ENCODE measurements around the gene CLPX. TPM values are rescaled to one million over a fixed set of nuclear protein-coding genes. Genes with fewer than 3 reads are reported as not detected.

The CLPX gene
- total RNA-seq, 4 donors from 2014 or later, result 42.2 to 61.9 (median 53.5) TPM

DNA sequence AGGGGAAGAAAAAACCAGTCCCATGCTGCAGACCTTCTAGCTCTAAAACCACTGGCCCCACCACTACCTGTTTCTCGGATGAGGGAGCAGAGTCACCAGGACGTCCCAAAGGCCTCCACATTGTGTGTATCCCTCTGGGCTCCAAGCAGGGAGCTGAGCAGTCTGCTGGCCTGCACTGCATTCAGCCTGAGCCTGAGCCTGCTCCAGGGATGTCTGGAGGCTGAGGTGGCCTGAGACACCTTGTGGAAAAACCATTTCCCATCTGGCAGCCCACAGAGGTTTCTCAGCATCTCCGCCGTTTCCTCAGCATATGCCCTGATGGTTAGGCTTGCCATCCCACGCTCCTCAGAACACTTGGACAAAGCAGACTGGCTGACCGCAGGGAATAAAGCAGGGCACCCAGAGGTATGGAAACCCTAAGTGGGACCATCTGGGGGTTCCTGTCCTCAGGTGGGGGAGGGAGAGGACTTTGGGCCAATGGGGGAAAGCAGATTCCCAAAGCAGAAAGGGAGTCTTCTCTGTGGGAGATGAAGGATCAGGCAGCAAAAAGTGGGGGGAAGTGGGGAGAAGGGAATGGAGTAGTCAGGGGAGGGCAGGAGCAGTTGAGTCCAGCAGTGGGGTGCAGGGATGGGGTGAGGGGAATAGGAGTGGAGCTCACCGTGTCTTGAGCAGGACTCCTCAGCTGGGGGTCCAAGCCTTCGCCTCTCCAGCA lies 25.8 kb upstream of the CLPX start, which contains the start of gene CILP:
Gene CILP, minus strand, starts transcription at position 704 of the 712 bp plus-strand sequence. CDS start 1,718 bp downstream, outside the sequence.
- DNase-seq, result no peak
- H3K4me3 ChIP-seq, result peak within 1 kb of the TSS in 1 of 4 donors; percentile 19
- no peaks in the 10 kb centered on the region for H3K36me3 ChIP-seq
- no peaks in the 10 kb centered on the region for H3K27me3 ChIP-seq
- no peaks in the 10 kb centered on the region for H3K9me3 ChIP-seq
- TF ChIP-seq, protein P1, sequence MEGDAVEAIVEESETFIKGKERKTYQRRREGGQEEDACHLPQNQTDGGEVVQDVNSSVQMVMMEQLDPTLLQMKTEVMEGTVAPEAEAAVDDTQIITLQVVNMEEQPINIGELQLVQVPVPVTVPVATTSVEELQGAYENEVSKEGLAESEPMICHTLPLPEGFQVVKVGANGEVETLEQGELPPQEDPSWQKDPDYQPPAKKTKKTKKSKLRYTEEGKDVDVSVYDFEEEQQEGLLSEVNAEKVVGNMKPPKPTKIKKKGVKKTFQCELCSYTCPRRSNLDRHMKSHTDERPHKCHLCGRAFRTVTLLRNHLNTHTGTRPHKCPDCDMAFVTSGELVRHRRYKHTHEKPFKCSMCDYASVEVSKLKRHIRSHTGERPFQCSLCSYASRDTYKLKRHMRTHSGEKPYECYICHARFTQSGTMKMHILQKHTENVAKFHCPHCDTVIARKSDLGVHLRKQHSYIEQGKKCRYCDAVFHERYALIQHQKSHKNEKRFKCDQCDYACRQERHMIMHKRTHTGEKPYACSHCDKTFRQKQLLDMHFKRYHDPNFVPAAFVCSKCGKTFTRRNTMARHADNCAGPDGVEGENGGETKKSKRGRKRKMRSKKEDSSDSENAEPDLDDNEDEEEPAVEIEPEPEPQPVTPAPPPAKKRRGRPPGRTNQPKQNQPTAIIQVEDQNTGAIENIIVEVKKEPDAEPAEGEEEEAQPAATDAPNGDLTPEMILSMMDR (IDR thresholded peaks at IDR 0.05), result no peak
- no peak for TF ChIP-seq POLR2A (IDR thresholded peaks at IDR 0.05)
- no peaks in the 10 kb centered on the region for H3K4me1 ChIP-seq
- peak within 1 kb of the TSS in 2 of 4 donors; percentile 1 to 5 for H3K27ac ChIP-seq

GRCh38 chr15:65209701-65210643 lies 24.8 kb upstream of the CLPX start:
- peak overlapping the region in 1 of 4 donors; percentile 19 for H3K4me3 ChIP-seq
- no peaks in the 10 kb centered on the region for H3K4me1 ChIP-seq
- no peak overlapping the region for H3K27ac ChIP-seq

DNA sequence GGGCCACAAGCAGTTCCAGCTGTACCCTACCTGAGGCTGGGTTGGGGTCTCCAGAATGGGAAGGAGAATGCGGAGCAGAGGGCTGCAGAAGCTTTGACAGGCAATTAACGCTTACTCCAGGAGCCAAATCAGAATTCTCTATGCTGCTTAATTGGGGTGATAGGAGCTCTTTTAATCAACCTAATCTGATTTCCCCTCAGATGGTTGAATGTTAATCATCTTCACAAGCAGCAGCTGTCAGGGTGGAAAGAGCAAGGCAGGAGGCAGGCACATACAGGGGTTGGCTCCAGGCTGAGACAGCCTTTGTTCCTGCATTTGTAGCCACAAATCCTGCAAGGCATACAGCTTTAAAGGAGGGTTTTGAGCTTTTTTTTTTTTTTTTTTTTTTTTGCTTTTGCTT lies 23.5 kb upstream of the CLPX start:
- no peaks in the 10 kb centered on the region for H3K36me3 ChIP-seq
- TF ChIP-seq, protein P1 (IDR thresholded peaks at IDR 0.05), result no peak
- TF ChIP-seq POLR2A (IDR thresholded peaks at IDR 0.05), result no peak
- DNase-seq, result no peak
- no peaks in the 10 kb centered on the region for H3K4me1 ChIP-seq
- H3K4me3 ChIP-seq, result no peak overlapping the region
- H3K27ac ChIP-seq, result no peak overlapping the region
- no peaks in the 10 kb centered on the region for H3K9me3 ChIP-seq
- no peaks in the 10 kb centered on the region for H3K27me3 ChIP-seq

More at GRCh38 chr15:65209701-65210643, 24.8 kb upstream of the CLPX start:
- no peaks in the 10 kb centered on the region for H3K27me3 ChIP-seq
- H3K36me3 ChIP-seq, result no peaks in the 10 kb centered on the region
- no peak for DNase-seq
- H3K9me3 ChIP-seq, result no peaks in the 10 kb centered on the region
- TF ChIP-seq POLR2A (IDR thresholded peaks at IDR 0.05), result no peak
- TF ChIP-seq, protein P1 (IDR thresholded peaks at IDR 0.05), result no peak

GRCh38 chr15:65207280-65207840 lies 22.2 kb upstream of the CLPX start:
- no peaks in the 10 kb centered on the region for H3K4me1 ChIP-seq
- no peak for DNase-seq
- H3K36me3 ChIP-seq, result no peaks in the 10 kb centered on the region
- no peak overlapping the region for H3K27ac ChIP-seq
- no peak overlapping the region for H3K4me3 ChIP-seq
- no peaks in the 10 kb centered on the region for H3K9me3 ChIP-seq
- no peaks in the 10 kb centered on the region for H3K27me3 ChIP-seq
- no peak for TF ChIP-seq POLR2A (IDR thresholded peaks at IDR 0.05)
- TF ChIP-seq, protein P1 (IDR thresholded peaks at IDR 0.05), result no peak

DNA sequence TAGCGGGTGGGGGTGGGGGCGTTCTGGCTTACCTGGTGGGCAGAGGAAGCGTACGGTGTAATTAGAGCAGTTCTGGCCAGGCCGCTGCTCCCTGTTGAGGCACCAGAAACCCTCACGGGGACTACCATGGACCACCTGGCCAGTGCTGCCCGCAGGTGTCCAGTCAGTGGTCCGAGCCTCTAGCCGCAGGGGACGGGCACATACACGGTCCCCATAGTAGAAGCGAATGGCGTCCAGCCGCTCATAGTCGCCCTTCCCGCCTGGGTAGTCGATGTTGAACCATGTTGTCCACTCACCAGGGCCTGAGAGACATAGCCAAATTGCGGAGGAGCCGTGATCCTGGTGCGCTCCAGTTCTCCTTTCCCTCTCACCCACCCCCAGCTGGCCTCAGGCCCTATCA lies 21.6 kb upstream of the CLPX start:
- H3K27me3 ChIP-seq, result no peaks in the 10 kb centered on the region
- H3K4me1 ChIP-seq, result no peaks in the 10 kb centered on the region
- no peak for DNase-seq
- TF ChIP-seq POLR2A (IDR thresholded peaks at IDR 0.05), result no peak
- TF ChIP-seq, protein P1 (IDR thresholded peaks at IDR 0.05), result no peak
- no peak overlapping the region for H3K27ac ChIP-seq
- no peak overlapping the region for H3K4me3 ChIP-seq
- H3K9me3 ChIP-seq, result no peaks in the 10 kb centered on the region
- H3K36me3 ChIP-seq, result no peaks in the 10 kb centered on the region
